CD14-positive monocyte (primary cell): ENCODE results near the gene ALS2CL. TPM values are rescaled to one million over a fixed set of nuclear protein-coding genes. Genes with fewer than 3 reads are reported as not detected.

Experiments used
- DNase-seq, 3 donors: peaks; one replicate each; pipeline ENCODE4 v3.0.0-alpha.2; 2011 to 2022
- H2AFZ ChIP-seq: 2 replicates; pipeline ENCODE4 v1.6.0; 2012; ENCODE audit warnings: mild to moderate bottlenecking, low read depth, low read length, inconsistent platforms; ENCODE audit not compliant: insufficient read depth, poor library complexity, severe bottlenecking
- H3K27ac ChIP-seq, 2 donors: 1 replicate in 1 of 2; 2 replicates in 1 of 2; pipeline ENCODE4 v1.5.1; 2012 to 2013; ENCODE audit warnings: low read length in 2 of 2, control low read depth in 1 of 2, inconsistent platforms in 1 of 2, low read depth in 1 of 2, mild to moderate bottlenecking in 1 of 2
- H3K27me3 ChIP-seq, 2 donors: one replicate each; pipeline versions ENCODE4 v1.6.0 to v1.6.1; 2011 to 2013; ENCODE audit warnings: low read length in 2 of 2; ENCODE audit not compliant: control insufficient read depth in 2 of 2, insufficient read depth in 2 of 2
- H3K36me3 ChIP-seq, 2 donors: replicated peaks in 1 of 2; 1 replicate in 1 of 2; 2 replicates in 1 of 2; pipeline versions ENCODE4 v1.5.1 to v1.6.1; 2012 to 2013; ENCODE audit warnings: low read length in 2 of 2, control low read depth in 1 of 2, inconsistent platforms in 1 of 2, mild to moderate bottlenecking in 1 of 2; ENCODE audit not compliant: insufficient read depth in 2 of 2, control insufficient read depth in 1 of 2
- H3K4me1 ChIP-seq, 2 donors: 1 replicate in 1 of 2; 2 replicates in 1 of 2; pipeline versions ENCODE4 v1.5.1 to v1.6.1; 2012 to 2013; ENCODE audit warnings: low read length in 2 of 2, control low read depth in 1 of 2, inconsistent platforms in 1 of 2, mild to moderate bottlenecking in 1 of 2, moderate library complexity in 1 of 2; ENCODE audit not compliant: insufficient read depth in 2 of 2, control insufficient read depth in 1 of 2
- H3K4me2 ChIP-seq: replicated peaks from 2 replicates; pipeline ENCODE3; 2012; ENCODE audit warnings: low read length, moderate library complexity, mild to moderate bottlenecking; ENCODE audit not compliant: poor library complexity, severe bottlenecking; ENCODE audit errors: extremely low read depth
- H3K4me3 ChIP-seq, 3 experiments: fragments of 200-600 bp in 1 of 3; sonication (generic) in 1 of 3; replicated peaks in 1 of 3; 1 replicate in 2 of 3; 2 replicates in 1 of 3; pipeline ENCODE4 v1.5.1; 2011 to 2013; ENCODE audit warnings: low read length in 3 of 3, mild to moderate bottlenecking in 3 of 3, control low read depth in 2 of 3, low read depth in 2 of 3, inconsistent platforms in 1 of 3, moderate library complexity in 1 of 3
- H3K79me2 ChIP-seq: 2 replicates; pipeline ENCODE4 v1.6.0; 2012; ENCODE audit warnings: mild to moderate bottlenecking, control low read depth, inconsistent platforms, low read length, moderate library complexity; ENCODE audit not compliant: insufficient read depth
- H3K9ac ChIP-seq: 2 replicates; pipeline ENCODE4 v1.6.0; 2017; ENCODE audit warnings: low read length, mild to moderate bottlenecking; ENCODE audit not compliant: insufficient read depth, poor library complexity, severe bottlenecking
- H3K9me3 ChIP-seq, 2 donors: replicated peaks in 1 of 2; 1 replicate in 1 of 2; 2 replicates in 1 of 2; pipeline versions ENCODE4 v1.5.1 to v1.6.1; 2012 to 2013; ENCODE audit warnings: low read length in 2 of 2, control low read depth in 1 of 2; ENCODE audit not compliant: control insufficient read depth in 1 of 2, insufficient read depth in 1 of 2
- H4K20me1 ChIP-seq: 2 replicates; pipeline ENCODE4 v1.6.0; 2012; ENCODE audit warnings: mild to moderate bottlenecking, low read length, control low read depth, moderate library complexity; ENCODE audit not compliant: insufficient read depth
- H3K27ac Mint-ChIP-seq, 7 donors: one replicate each; pipeline ENCODE4 v1.8.0; 2020; ENCODE audit warnings: mild to moderate bottlenecking in 7 of 7, mixed read lengths in 7 of 7, moderate library complexity in 6 of 7, inconsistent platforms in 2 of 7
- H3K27me3 Mint-ChIP-seq, 3 donors: one replicate each; pipeline ENCODE4 v1.8.0; 2021 to 2022; ENCODE audit warnings: low read depth in 3 of 3, mild to moderate bottlenecking in 3 of 3, mixed read lengths in 3 of 3, moderate library complexity in 3 of 3, inconsistent platforms in 1 of 3
- H3K36me3 Mint-ChIP-seq, 2 donors: one replicate each; pipeline ENCODE4 v1.8.0; 2020; ENCODE audit warnings: mixed read lengths in 2 of 2, inconsistent platforms in 1 of 2, mild to moderate bottlenecking in 1 of 2
- H3K4me1 Mint-ChIP-seq: one replicate; pipeline ENCODE4 v1.8.0; 2020; ENCODE audit warnings: mild to moderate bottlenecking, mixed read lengths
- H3K4me3 Mint-ChIP-seq, 2 donors: one replicate each; pipeline ENCODE4 v1.8.0; 2020; ENCODE audit warnings: mild to moderate bottlenecking in 2 of 2, mixed read lengths in 2 of 2, moderate library complexity in 1 of 2
- H3K9me3 Mint-ChIP-seq, 7 donors: one replicate each; pipeline ENCODE4 v1.8.0; 2020 to 2022; ENCODE audit warnings: mixed read lengths in 7 of 7, mild to moderate bottlenecking in 6 of 7, moderate library complexity in 6 of 7, inconsistent platforms in 2 of 7
- WGBS: methylation state at CpG from one replicate; pipeline ENCODE4 v1.1.5; 2013; ENCODE audit warnings: missing lambda C conversion rate; ENCODE audit not compliant: insufficient coverage; 5-methylcytosine and 5-hydroxymethylcytosine counted together
- intact Hi-C, 2 donors: fragments of 100-400 bp; cut with micrococcal nuclease; formaldehyde crosslinking; loops; one replicate each; pipeline versions ENCODE4 v1.15.0 to v1.15.1; 2023
- polyA plus RNA-seq, 3 donors: library from polyadenylated mRNA; depleted of rRNA in 1 of 3; unstranded in 2 of 3; stranded (reverse) in 1 of 3; fragments of 300-500 nt in 2 of 3; fragments of >200 nt in 1 of 3; fragmentation: Illumina TruSeq in 2 of 3; gene quantifications; 1 replicate in 2 of 3; 2 replicates in 1 of 3; pipeline ENCODE4 v1.2.3, GENCODE V29; 2012 to 2021
- TF ChIP-seq, protein P1 (sequence below): fragments of 200-600 bp; IDR thresholded peaks from one replicate; pipeline ENCODE4 v1.8.0; 2022; ENCODE audit warnings: antibody characterized with exemption, mild to moderate bottlenecking

The ALS2CL gene
- polyA plus RNA-seq, 3 donors = 0.38 to 5.7 (median 0.55) TPM

DNA sequence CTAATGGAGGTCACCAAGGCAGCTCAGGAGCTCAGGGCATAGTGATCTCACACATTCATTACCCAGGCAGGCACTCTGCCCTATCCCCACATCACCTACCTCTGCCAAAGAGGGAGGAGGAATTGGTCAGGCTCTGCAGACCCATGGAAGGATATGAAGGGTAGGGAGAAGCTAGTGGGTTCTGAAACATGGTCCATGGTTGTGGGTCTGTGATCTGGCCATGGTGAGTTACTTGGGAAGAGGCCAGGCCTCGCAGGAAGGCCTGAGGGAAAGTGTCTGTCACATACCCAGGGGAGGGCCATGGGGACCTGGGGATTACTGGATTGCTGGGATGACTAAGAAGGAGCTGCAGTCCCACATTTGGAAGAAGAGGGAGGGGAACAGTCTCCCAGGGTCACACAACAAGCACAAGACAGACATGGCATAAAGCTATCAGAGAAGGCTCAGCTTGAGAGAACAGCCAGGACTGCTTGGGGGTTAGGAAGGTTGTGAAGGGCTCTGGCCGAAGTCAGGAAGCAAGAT lies 25.6 kb upstream of the ALS2CL start:
- no peak overlapping the region for H3K4me3 ChIP-seq
- H3K27ac ChIP-seq = no peak overlapping the region
- no peaks in the 10 kb centered on the region for H3K36me3 Mint-ChIP-seq
- H3K36me3 ChIP-seq = no peaks in the 10 kb centered on the region
- no CpG with 5 or more reads among the region's 2 CpGs for WGBS
- H3K4me1 Mint-ChIP-seq = peaks cover 2% of the 10 kb centered on the region
- peaks cover 0 to 4% (median 0%) of the 10 kb centered on the region in 7 donors for H3K9me3 Mint-ChIP-seq
- no peaks in the 10 kb centered on the region for H3K27me3 ChIP-seq
- no peaks in the 10 kb centered on the region for H3K79me2 ChIP-seq
- no peak overlapping the region for H3K9ac ChIP-seq
- peak overlapping the region in 1 of 2 donors; percentile 25 for H3K4me3 Mint-ChIP-seq
- H3K27me3 Mint-ChIP-seq = peaks cover 10 to 30% (median 17%) of the 10 kb centered on the region in 3 donors
- intact Hi-C loops = no loop called here
- H2AFZ ChIP-seq = no peak overlapping the region
- DNase-seq = no peak
- H3K9me3 ChIP-seq = no peaks in the 10 kb centered on the region
- no peak overlapping the region for H3K4me2 ChIP-seq
- no peak overlapping the region for H3K27ac Mint-ChIP-seq
- TF ChIP-seq, protein P1, sequence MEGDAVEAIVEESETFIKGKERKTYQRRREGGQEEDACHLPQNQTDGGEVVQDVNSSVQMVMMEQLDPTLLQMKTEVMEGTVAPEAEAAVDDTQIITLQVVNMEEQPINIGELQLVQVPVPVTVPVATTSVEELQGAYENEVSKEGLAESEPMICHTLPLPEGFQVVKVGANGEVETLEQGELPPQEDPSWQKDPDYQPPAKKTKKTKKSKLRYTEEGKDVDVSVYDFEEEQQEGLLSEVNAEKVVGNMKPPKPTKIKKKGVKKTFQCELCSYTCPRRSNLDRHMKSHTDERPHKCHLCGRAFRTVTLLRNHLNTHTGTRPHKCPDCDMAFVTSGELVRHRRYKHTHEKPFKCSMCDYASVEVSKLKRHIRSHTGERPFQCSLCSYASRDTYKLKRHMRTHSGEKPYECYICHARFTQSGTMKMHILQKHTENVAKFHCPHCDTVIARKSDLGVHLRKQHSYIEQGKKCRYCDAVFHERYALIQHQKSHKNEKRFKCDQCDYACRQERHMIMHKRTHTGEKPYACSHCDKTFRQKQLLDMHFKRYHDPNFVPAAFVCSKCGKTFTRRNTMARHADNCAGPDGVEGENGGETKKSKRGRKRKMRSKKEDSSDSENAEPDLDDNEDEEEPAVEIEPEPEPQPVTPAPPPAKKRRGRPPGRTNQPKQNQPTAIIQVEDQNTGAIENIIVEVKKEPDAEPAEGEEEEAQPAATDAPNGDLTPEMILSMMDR = no peak
- H3K4me1 ChIP-seq = no peaks in the 10 kb centered on the region
- no peaks in the 10 kb centered on the region for H4K20me1 ChIP-seq

DNA sequence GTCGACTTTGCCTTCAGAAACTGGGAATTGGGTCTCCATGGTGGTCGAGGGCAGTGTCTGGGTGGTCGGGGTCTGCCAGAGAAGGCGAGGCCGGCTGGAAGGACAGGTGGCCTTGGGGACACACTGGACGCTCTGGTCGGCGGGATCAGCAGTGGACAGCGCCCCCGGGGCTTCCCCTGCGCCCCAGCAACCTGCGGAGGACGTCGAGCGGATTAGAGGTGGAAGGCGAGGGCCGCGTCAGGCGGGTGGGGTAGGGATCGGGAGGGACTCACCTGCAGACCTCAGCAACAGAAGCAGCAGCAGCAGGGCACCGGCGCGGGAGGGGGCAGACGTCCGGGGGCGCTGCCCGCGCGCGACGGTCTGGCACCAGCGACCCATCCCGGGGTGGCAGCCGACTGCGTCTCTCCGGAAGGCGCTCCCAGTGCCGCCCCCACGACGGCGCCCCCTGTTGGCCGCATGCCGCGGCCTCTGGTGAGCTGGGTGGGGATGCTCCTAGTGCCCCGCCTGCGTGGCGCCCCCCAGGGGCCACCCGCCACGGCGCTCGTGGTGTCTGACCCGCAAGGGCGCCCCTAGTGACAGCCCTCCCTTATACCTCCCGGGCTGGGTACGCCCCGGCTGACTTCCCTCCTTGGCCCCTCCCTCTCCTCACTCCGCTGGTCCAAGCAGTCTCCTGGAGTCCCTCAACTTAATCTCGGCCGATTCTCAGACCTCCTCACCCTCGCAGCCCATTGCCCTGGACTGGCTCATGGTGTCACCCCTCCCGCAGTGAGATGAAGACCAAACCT lies 24.2 kb upstream of the ALS2CL start, which contains the start of gene PRSS50:
Gene PRSS50, minus strand, starts transcription at position 423 of the 785 bp plus-strand sequence. Its CDS starts 45 bp downstream, at position 378.
- no peak for DNase-seq
- H3K36me3 Mint-ChIP-seq = no peaks in the 10 kb centered on the region
- peaks cover 7 to 27% (median 12%) of the 10 kb centered on the region in 3 donors for H3K27me3 Mint-ChIP-seq
- peaks cover 2% of the 10 kb centered on the region for H3K4me1 Mint-ChIP-seq
- Histone ChIP-seq H3K27me3 (no peaks in the 10 kb centered on the region), H3K4me2 (no peak within 1 kb of the TSS), H3K4me1 (no peaks in the 10 kb centered on the region), H4K20me1 (no peaks in the 10 kb centered on the region), H3K4me3 (no peak within 1 kb of the TSS), H2AFZ (no peak within 1 kb of the TSS), H3K9ac (no peak within 1 kb of the TSS), H3K9me3 (no peaks in the 10 kb centered on the region), H3K79me2 (no peaks in the 10 kb centered on the region), H3K27ac (no peak within 1 kb of the TSS), H3K36me3 (no peaks in the 10 kb centered on the region)
- peak within 1 kb of the TSS in 2 of 7 donors; percentile 6 to 84 for H3K27ac Mint-ChIP-seq
- intact Hi-C loops = no loop called here
- TF ChIP-seq, protein P1 = peak; percentile 70
- 60% methylated on average over 42 of the region's 61 CpGs for WGBS
- no peak within 1 kb of the TSS for H3K4me3 Mint-ChIP-seq
- H3K9me3 Mint-ChIP-seq = peaks cover 0 to 4% (median 0%) of the 10 kb centered on the region in 7 donors
